Endometrium (tissue), 2 donors: ENCODE data around the gene RCL1.
"Not testable (repeated sequence)": the region's sequence is repeated elsewhere in the genome, so short reads cannot be mapped to it uniquely, and the experiment has no call there.

ENCODE experiments used
- FAIRE-seq: peaks from 2 replicates; lab custom pipeline; 2012; peaks lifted over from hg19 to GRCh38; lab: Jason Lieb, UNC
- donor health status: control.
- donor health status: control.

RCL1 gene

GRCh38 chr9:4784403-4784802 is 8.3 kb upstream of the RCL1 start:
- no peak for FAIRE-seq

- no peak for FAIRE-seq
These were observed 6.1 kb upstream of the RCL1 start for GRCh38 chr9:4786599-4786998.

GRCh38 chr9:4787876-4788275 is 4.9 kb upstream of the RCL1 start:
- no peak for FAIRE-seq

- no peak for FAIRE-seq
These were observed 4.0 kb upstream of the RCL1 start for GRCh38 chr9:4788703-4789102.

GRCh38 chr9:4792054-4792571 is 631 bp upstream of the RCL1 start:
- FAIRE-seq: no peak

- no peak for FAIRE-seq
These were observed 983 bp downstream of the RCL1 start for GRCh38 chr9:4793459-4794395.

GRCh38 chr9:4794691-4795090 is 1.9 kb downstream of the RCL1 start:
- no peak for FAIRE-seq

GRCh38 chr9:4795108-4795507 is 2.4 kb downstream of the RCL1 start:
- FAIRE-seq: not testable (repeated sequence)

- FAIRE-seq: no peak
These were observed 3.8 kb downstream of the RCL1 start for GRCh38 chr9:4796530-4796929.

GRCh38 chr9:4796988-4797853 is 4.5 kb downstream of the RCL1 start:
- FAIRE-seq: no peak

- no peak for FAIRE-seq
These were observed 5.1 kb downstream of the RCL1 start for GRCh38 chr9:4797854-4798150.

- no peak for FAIRE-seq
These were observed 5.7 kb downstream of the RCL1 start for GRCh38 chr9:4798281-4799032.

GRCh38 chr9:4799033-4799430 is 6.3 kb downstream of the RCL1 start:
- no peak for FAIRE-seq

GRCh38 chr9:4799775-4800174 is 7.0 kb downstream of the RCL1 start:
- FAIRE-seq: no peak

- no peak for FAIRE-seq
These were observed 8.4 kb downstream of the RCL1 start for GRCh38 chr9:4801156-4801555.

- FAIRE-seq: no peak
These were observed 11.2 kb downstream of the RCL1 start for GRCh38 chr9:4803670-4804530.

- FAIRE-seq: no peak
These were observed 11.8 kb downstream of the RCL1 start for GRCh38 chr9:4804531-4805016.

GRCh38 chr9:4805191-4805918 is 12.6 kb downstream of the RCL1 start:
- no peak for FAIRE-seq

GRCh38 chr9:4810565-4810964 is 17.8 kb downstream of the RCL1 start:
- FAIRE-seq: no peak

GRCh38 chr9:4811824-4812223 is 19.1 kb downstream of the RCL1 start:
- FAIRE-seq: no peak
